HG03521 (cell line): ENCODE results near the gene SRSF11.

Experiments used
- ATAC-seq: cut with Tn5 transposase; IDR thresholded peaks from one replicate; pipeline ENCODE4 v1.9.1; 2021; ENCODE audit warnings: mild to moderate bottlenecking, moderate library complexity; ENCODE audit not compliant: unreplicated experiment

SRSF11 gene

DNA sequence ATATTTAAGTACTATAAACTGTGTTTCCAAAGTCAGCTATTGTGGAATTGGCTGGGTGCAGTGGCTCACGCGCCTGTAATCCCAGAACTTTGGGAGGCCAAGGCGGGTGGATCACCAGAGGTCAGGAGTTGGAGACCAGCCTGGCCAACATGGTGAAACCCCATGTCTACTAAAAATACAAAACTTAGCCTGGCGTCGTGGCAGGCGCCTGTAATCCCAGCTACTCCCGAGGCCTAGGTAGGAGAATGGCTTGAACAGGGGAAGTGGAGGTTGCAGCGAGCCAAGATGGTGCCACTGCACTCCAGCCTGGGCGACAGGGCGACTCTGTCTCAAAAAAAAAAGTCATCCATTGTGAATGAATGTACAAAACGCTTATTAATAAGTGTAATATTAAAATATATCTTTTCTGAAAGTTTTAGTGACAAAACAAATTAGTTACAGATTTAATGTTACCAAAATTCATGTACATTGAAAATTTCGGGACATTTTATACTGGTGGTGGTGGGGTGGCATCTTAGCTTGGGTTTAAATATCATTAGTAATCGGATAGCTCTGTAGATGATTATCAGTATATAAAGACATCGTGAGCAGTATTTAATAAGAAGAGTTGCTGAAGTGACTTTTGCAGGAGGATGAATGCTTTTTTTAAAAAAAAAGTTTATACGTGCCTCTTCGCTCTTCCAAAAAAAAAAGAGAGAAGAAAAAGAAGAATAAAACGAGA, 503 bp upstream of the SRSF11 start:
- ATAC-seq: no peak

DNA sequence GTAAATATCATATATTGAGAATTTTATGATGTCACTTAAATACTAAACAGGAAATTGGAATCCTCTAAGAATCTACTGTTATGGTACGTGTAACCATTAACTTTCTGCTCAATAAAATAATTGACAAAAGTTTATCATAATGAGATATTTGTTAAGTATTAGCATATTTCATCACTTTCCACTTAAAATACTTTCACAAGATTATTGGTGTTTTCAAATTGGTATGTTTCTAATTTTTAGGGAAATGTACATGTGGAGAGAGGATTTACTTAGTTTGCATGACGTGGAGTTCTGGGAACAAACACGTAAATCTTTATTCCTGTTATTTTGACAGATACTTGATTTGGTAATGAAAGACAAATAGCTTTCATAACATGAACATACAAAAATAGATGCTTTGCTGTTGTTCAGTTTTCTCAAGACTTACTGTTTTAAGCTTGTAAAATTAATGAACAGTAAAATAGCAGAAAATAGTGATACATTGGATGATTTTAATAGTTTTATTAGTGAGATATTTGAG, 1.6 kb downstream of the SRSF11 start:
- no peak for ATAC-seq

DNA sequence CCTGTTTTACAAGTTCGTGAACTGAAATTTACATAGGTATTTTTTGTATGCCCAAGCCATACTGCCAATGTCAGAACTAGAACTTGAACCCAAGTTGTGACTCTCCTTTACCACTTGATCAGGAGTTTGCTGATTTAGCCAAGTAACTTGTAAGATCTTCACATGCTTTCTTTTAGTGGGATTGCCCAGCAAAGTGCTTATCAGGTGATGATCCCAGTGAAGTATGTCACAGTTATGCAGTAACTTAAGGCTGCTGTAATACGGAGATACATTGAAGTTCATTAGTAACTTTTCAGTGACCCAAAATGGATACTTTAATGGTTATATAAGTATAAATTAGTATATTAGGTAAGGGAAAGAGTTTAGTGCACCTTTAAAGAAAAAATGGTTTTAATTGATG, 3.8 kb downstream of the SRSF11 start:
- ATAC-seq: no peak

DNA sequence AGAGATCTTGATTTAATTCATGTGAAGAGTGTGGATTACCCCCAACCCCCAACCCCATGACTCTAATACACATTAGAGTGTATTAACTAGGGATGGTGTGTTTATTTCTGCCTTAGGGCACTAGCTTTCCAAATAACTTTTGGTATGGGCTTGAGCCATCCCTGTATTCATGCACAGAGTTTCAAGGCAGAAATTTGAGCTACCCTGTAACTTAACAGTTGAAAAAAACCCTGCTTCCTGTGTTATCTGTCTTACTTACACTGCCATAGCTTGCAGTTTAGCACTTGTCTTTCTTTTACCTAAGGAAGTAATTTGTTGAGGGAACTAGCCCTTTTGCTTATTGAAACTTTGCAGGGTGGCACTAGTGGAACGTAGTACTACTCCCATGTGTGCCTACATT, 6.3 kb downstream of the SRSF11 start:
- ATAC-seq: no peak

DNA sequence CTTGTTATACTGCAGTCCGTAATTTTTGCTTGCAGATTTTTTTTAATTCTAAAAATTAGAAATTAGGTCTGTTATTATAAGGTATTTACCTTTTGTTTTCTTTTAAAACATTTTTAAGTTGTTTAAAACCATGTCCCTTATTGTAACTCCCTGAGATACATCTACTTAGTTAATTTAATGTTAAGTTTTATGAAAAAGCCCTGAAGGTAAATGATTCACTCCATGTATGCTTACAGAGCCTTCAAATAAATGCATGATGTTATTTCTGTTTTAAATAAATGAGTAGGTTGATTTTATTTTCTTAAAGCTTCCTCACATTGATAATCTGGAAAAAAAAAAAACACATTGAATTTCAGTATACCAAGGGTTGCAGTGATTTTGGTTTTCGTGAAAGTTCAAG, 7.5 kb downstream of the SRSF11 start:
- no peak for ATAC-seq

DNA sequence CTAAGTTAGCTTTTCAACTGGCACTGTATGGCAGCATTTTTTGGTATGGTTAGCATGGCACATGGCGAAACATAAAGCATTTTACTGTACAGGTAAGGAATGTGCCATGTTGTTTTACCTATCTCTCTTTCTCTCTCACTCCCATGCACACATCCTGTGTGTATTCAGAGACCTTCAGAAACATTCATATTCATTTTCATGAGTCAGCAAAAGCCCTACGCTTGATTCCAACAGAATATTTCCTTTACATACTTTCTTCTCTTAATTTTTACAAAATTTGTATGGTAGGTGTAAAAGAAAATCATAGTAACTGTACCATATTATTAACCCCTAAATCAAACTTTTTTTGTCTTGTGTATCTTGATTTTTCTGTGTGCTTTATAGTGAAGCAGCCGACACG, 10.3 kb downstream of the SRSF11 start:
- ATAC-seq: no peak

DNA sequence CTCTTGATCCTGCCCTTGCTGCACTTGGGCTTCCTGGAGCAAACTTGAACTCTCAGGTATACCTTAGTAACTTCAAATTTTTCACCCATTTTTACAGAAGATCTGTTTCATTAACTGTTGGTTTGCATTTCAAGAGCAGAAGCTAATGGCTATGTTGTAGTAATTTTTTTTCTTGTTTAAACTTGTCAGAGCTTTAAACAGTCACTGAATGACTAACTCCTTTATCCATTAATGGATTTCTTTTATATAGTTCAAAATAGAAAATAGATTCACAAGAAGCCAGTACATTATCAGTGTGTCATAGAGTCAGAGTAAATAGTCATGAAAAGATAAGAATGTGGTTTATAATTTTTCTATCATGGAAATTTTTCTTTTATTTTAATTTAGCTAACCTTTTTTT, 13.6 kb downstream of the SRSF11 start:
- ATAC-seq: no peak

DNA sequence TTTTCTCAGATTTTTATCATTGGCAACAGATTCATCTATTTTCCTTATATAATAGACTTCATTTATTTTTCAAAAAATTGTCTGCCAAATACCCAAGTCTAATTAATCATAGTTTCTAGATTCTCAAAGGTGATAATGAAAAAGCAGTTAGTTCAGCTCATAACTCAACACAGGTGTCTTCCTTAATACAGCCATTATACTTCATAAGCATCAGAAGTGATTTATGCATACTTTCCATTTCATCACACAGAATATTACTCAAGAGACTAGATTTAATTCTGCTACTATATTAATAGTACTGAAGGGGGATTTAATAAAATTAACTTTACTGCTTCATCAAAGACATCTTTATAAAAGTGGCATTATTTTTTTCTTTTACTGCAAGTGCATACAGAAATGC, 18.8 kb downstream of the SRSF11 start:
- ATAC-seq: no peak

DNA sequence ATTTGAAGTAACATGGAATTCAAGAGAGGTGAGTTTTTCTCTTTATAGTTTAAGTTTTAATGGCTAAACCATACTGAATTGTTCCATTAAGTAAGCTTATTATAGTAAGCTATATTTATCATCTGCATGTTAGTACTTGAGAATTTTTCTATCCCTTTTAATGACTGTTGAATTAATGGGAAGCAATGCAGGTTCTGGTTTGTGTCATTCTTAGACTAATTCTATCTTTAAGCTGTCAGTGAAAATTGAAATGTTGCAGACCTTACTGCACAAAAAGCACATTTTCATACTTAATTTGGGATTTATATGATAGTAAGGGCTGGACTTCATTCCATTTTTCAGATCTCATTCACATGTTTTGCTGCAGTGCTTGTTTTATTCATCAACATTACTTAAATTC, 25.9 kb downstream of the SRSF11 start:
- ATAC-seq: no peak

DNA sequence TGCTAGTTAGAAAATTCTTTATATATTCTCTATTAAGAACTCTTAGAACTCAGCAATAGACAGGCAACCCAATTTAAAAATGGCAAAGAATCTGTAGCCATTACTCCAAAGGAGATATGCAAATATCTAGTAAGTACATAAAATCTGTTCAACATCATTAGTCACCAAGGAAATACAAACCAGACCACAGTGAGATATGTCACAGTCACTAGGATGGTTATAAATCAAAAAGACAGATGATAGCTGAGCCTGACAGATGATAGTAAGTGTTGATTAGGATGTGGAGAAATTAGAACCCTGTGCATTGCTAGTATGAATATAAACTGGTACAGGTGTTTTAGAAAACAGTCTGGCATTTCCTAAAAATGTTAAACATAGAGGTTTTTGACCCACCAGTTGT, 26.6 kb downstream of the SRSF11 start:
- ATAC-seq: no peak

DNA sequence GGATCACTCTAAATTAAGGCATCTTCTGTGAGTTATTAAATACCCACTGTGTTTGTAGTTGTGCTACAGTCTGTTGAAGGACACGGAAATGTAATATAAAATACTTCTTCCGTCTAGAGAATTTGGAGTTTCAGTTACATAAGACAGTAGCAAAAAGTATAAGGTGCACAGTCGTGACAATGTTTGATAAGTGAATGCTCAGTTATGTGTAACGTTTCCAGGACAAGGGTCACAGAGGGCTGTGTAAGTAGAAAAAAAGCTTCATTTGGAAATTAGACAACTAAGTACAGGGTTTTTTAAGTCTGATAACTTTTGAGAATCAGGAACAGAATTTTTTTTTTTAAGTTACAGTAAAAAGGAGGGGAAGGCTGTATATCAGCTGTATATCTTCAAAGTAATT, 27.5 kb downstream of the SRSF11 start:
- no peak for ATAC-seq

DNA sequence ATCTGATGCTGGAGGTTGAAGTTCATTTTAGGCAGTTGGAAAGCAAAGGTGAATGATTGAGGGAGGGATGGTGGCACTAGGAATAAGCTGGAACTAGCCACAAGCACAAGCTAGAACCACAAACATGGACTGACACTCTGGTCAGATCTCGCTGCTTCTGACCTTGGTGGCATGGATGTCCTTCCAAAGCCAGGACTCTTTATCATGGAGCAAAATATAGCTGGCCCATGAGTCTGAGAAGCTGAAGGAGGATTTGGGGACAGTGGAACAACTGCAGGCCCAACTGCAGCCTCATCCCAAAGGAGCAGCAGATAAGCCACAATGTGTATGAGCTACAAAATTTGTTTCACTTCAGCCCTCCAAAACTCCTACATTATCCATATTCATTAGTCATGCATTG, 35.5 kb downstream of the SRSF11 start:
- no peak for ATAC-seq

DNA sequence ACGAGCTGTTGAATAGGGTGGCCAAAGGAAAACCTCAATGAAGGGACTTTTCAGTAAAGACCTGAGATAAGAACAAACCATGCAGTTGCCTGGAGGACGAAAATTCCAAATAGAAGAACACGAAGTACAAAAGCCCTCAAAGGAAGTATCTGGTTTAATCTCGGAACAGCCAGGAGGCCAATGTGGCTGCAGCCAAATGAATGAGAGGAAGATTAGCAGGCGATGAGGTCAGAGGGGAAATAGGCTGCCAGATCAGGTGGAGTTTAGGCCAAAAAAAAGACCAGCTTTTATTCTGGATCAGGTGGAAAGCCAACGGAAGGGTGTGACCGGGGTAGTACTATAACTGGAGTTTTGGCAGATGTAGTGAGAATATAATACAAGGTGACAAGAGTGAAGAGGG, 43.7 kb downstream of the SRSF11 start:
- ATAC-seq: no peak

DNA sequence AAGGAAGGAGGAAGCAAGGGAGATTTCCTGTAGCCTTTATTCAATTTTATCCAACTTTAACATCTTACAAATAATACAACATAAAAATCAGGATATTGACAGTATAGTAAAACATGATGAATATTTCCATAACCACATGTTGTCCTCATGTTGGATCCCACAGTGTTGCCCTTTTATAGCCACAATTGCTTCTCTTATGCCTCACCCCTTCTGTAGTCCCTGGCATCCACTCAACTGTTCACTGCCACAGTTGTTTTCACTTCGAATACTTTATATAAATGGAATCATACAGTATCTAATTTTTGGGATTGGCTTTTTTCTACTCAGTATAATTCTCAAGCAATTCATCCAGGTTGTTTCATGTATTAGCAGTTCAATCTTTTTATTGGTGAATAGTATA, 44.8 kb downstream of the SRSF11 start:
- ATAC-seq: no peak

DNA sequence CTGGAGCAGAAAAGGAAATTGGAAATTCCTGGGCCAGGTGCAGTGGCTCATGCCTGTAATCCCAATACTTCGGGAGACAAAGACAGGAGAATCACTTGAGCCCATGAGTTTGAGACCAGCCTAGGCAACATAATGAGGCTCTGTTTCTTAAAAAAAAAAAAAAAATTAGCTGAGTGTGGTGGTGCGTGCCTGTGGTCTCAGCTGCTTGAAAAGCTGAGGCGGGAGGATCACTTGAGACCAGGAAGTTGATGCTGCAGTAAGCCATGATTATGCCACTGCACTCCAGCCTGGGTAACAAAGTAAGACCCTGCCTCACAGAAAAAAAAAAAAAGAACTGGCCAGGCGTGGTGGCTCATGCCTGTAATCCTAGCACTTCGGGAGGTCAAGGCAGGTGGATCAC, 56.7 kb downstream of the SRSF11 start:
- ATAC-seq: no peak

DNA sequence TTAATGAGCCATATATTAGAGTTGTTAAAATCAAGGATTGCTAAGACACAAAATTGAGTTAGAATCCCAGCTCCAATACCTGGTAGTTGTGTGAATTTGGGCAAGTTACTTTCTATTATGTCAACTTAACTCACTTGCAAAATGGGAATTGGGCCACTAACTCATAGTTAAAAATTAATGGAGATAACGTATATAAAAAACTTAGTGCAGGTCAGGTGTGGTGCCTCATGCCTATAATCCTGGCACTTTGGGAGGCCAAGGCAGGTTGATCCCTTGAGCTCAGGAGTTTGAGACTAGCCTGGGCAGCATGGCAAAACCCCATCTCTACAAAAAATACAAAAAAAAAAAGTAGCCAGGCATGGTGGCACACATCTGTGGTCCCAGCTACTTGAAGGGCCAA, 57.5 kb downstream of the SRSF11 start:
- ATAC-seq: no peak

DNA sequence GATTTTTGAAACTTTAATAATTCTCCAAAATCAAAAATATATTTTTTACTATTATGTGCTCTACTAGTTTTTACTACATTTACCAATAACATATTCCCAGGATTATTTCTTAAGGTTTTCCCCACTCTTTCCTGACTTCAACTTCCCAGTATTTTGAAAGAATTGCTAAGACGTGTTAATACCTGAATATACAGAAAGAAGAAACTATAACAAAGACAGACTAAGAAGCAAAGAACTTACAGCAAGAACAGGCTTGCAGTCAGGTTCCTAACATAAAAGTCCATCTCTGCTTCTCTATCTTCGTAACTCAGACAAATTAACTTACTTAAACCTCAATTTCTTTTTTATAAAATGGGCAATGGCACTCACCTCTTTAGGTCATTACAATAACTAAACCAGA, 63.2 kb downstream of the SRSF11 start:
- no peak for ATAC-seq

DNA sequence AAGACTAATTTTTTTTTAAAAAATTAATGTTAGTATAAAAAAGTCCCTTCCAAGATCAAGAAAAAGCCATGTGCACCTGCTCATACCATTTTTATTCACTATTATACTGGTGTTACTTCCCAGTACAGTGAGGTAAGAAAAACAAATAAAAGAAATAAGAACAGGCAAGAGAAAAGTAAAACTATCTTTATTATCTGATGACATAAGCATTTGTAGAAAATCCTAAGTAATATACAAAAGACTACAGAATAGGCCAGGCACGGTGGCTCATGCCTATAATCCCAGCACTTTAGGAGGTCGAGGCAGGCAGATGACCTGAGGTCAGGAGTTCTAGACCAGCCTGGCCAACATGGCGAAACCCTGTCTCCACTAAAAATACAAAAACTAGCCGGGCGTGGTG, 65.3 kb downstream of the SRSF11 start:
- no peak for ATAC-seq

DNA sequence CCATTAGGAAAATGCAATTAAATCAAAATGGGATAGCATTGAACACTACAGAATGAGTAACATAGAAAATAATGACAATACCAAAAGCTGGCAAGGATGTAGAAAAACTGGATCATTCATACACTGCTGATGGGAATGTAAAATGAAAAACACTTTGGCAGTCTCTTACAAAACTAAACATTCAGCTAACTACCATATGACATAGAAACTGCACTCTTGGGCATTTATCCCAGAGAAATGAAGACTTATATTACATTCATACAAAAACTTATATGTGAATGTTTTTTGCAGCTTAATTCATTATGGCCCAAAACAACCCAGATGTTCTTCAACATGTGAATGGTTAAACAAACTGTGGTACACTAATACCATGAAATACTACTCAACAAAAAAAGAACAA, 67.0 kb downstream of the SRSF11 start:
- no peak for ATAC-seq

DNA sequence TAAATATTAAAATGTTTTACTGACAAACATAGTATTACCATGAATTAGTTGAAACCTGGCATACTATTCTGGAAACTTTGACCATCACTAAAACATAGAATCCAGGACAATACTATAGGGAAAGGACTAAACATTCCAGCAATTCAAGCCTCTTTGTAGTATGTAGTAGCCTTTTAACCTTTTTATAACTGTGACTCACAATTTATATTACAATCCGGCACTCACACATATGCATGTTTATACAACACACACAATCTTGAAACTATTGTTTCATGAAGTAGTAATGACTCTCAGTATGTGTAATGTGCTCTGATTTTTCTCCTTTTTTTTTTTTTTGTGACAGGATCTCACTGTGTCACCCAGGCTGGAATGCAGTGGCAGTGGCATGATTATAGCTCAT, 69.0 kb downstream of the SRSF11 start:
- no peak for ATAC-seq

DNA sequence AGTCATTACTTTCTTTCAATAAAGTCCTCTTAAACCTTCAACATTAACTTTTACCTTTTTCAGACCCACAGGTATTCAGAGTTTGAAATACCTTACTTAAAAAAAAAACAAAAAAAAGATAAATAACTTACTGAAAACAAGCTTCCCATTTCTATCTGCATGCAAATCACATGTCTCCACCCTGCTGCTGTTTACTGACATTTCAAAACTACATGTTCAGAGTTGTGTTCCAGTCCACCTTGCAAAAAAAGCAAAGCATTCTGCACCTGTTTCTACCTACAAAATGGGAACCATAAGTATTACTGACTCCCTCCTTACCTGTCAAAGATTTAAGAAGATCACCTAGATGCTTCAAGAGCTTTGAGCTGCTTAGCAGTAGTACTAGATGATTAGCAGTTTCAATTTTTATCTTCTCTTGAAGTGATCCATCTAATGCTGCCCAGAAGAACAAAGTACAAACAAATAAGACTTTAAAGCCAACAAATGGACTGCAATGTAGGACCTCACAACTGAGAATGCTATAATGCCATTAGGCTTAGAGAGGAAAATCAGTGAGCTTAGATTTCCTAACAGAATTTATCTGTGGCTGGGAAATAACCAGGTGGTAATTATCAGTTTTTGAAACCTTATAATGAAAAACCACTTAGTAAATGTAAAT, 72.1 kb downstream of the SRSF11 start:
- ATAC-seq: no peak

DNA sequence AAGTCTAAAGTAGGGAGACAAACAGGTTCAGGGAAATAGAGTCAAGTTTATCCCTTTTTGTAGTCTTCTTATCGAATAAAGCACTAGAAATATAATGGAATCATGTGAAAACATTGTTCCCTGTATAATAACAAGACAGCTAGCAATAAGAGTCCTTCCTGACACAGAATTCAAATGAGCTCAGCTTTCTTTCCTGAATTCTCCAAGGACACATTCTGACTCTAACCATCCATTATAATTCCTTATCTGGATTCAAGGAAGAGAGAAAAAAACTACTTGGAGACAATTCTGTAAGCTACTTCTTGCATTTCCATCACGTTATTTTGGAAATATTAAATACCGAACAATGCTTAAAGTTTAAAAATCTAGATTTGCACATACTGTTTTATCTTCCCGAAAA, 74.6 kb downstream of the SRSF11 start:
- no peak for ATAC-seq

DNA sequence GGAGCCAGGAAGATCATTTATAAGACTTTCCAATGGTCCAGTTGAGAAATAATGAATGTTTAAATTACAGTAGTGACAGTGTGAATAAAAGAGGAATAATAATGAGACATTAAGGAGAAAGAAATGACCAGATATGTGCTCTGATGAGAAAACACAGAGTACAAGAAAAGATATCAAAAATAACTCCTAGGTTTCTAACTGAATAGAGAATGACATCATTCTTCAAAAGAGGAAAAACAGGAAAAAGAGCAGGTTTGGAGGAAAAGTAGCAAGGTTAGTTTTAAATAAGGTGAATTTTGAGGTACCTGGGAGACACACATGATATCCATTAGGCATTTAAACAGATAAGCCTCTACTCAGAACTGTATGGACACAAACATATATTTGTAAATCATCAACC, 78.3 kb downstream of the SRSF11 start:
- ATAC-seq: no peak
